ENCODE data around the gene SCTR.

Gene SCTR

GRCh38 chr2:119480718-119481142 is 43.6 kb downstream of the SCTR start:
- no peak for DNase-seq (ENCODE audit: low read depth)
- no peak for TF ChIP-seq CTCF (IDR thresholded peaks at IDR 0.05; ENCODE audit: insufficient read depth, low read depth, low read length, missing control alignments)
- H3K4me3 ChIP-seq (ENCODE audit: low read length), result no peak overlapping the region

GRCh38 chr2:119480184-119480583 is 44.1 kb downstream of the SCTR start:
- H3K4me3 ChIP-seq (ENCODE audit: low read length), result no peak overlapping the region
- DNase-seq (ENCODE audit: low read depth), result no peak
- no peak for TF ChIP-seq CTCF (IDR thresholded peaks at IDR 0.05; ENCODE audit: insufficient read depth, low read depth, low read length, missing control alignments)

- no peak for DNase-seq (ENCODE audit: low read depth)
- H3K4me3 ChIP-seq (ENCODE audit: low read length), result no peak overlapping the region
- TF ChIP-seq CTCF (IDR thresholded peaks at IDR 0.05; ENCODE audit: insufficient read depth, low read depth, low read length, missing control alignments), result no peak
These were observed 45.3 kb downstream of the SCTR start for GRCh38 chr2:119478978-119479295.

GRCh38 chr2:119478188-119478977 is 45.9 kb downstream of the SCTR start:
- H3K4me3 ChIP-seq (ENCODE audit: low read length), result no peak overlapping the region
- no peak for TF ChIP-seq CTCF (IDR thresholded peaks at IDR 0.05; ENCODE audit: insufficient read depth, low read depth, low read length, missing control alignments)
- no peak for DNase-seq (ENCODE audit: low read depth)

- no peak for TF ChIP-seq CTCF (IDR thresholded peaks at IDR 0.05; ENCODE audit: insufficient read depth, low read depth, low read length, missing control alignments)
- no peak for DNase-seq (ENCODE audit: low read depth)
- no peak overlapping the region for H3K4me3 ChIP-seq (ENCODE audit: low read length)
These were observed 47.2 kb downstream of the SCTR start for GRCh38 chr2:119477113-119477505.

GRCh38 chr2:119476301-119477112 is 47.8 kb downstream of the SCTR start:
- DNase-seq (ENCODE audit: low read depth), result peak; percentile 49
- H3K4me3 ChIP-seq (ENCODE audit: low read length), result no peak overlapping the region
- peak; percentile 93 for TF ChIP-seq CTCF (IDR thresholded peaks at IDR 0.05; ENCODE audit: insufficient read depth, low read depth, low read length, missing control alignments)
